ENCODE results near the gene ITIH5.

DNA sequence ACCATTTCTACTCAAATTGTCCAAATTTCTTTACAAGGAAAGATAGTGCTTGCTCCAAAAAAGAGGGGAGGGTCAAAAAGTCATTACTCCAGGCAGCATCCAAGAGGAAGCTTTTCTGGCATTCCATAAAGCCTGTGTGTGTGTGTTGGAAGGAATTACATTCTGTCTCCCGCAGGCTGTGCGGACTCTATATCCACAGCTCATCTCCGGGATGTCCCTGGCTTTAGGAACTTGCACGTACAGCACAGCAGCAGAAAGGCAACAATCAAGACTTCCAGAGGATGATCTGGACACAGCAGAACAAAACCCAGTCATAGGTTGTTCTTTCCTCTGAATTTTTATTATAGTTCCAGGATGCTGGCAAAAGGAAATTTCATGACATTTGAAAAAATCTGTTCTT, 94.8 kb downstream of the ITIH5 start:
- TF ChIP-seq, protein P1, sequence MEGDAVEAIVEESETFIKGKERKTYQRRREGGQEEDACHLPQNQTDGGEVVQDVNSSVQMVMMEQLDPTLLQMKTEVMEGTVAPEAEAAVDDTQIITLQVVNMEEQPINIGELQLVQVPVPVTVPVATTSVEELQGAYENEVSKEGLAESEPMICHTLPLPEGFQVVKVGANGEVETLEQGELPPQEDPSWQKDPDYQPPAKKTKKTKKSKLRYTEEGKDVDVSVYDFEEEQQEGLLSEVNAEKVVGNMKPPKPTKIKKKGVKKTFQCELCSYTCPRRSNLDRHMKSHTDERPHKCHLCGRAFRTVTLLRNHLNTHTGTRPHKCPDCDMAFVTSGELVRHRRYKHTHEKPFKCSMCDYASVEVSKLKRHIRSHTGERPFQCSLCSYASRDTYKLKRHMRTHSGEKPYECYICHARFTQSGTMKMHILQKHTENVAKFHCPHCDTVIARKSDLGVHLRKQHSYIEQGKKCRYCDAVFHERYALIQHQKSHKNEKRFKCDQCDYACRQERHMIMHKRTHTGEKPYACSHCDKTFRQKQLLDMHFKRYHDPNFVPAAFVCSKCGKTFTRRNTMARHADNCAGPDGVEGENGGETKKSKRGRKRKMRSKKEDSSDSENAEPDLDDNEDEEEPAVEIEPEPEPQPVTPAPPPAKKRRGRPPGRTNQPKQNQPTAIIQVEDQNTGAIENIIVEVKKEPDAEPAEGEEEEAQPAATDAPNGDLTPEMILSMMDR (IDR thresholded peaks at IDR 0.05) = no peak
- no peak for TF ChIP-seq POLR2A (IDR thresholded peaks at IDR 0.05)
